NCI-H2081 treated with DMSO at 0.1 percent for 48 hours (cell line): Measurements from ENCODE around the gene TRIM66.

ENCODE experiments used
- DNase-seq: peaks from one replicate; lab custom pipeline; 2025; lab: John Stamatoyannopoulos, UW

Gene TRIM66

DNA sequence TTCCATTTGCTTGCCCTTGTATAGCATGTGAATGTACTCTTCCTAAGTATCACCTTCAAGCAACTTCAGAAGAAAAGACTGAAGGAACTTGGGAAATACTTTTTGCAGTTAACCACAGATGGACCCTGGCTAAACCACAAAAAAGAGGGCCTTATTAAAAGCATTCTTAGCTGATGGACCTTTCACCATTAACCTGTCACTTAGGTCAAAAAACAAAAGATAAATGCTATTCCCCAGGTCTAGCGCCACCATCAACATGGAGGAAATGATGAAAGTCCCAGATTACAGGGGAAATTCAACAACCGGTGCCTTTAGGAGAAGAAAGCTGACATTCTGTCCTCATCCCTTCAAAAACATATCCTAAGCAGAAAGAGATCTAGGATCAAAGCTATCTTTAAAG lies 117.9 kb downstream of the TRIM66 start:
- DNase-seq: no peak
